HG03064 (cell line): ENCODE measurements around the gene TRIM3.

ENCODE experiments used
- ATAC-seq: cut with Tn5 transposase; IDR thresholded peaks from one replicate; pipeline ENCODE4 v1.9.1; 2021; ENCODE audit warnings: low read depth; ENCODE audit not compliant: unreplicated experiment

TRIM3 gene

GRCh38 chr11:6404342-6405051, 69.2 kb downstream of the TRIM3 start:
- ATAC-seq = no peak

- no peak for ATAC-seq
Measured at GRCh38 chr11:6403539-6403938, 70.2 kb downstream of the TRIM3 start.

GRCh38 chr11:6402561-6402981, 71.2 kb downstream of the TRIM3 start:
- peak; percentile 95 for ATAC-seq

GRCh38 chr11:6402061-6402470, 71.7 kb downstream of the TRIM3 start:
- peak; percentile 31 for ATAC-seq

- no peak for ATAC-seq
Measured at GRCh38 chr11:6401464-6401863, 72.3 kb downstream of the TRIM3 start.

GRCh38 chr11:6400431-6401345, 73.1 kb downstream of the TRIM3 start:
- no peak for ATAC-seq
